Measurements from ENCODE around the gene KPNA6.

KPNA6 gene

GRCh38 chr1:32094746-32095521 lies 12.9 kb upstream of the KPNA6 start:
- no peak for TF ChIP-seq CTCF (IDR thresholded peaks at IDR 0.05; ENCODE audit: low read depth, low read length, missing control alignments)
- H3K4me3 ChIP-seq (ENCODE audit: low read depth, low read length), result no peak overlapping the region
- in situ Hi-C loops (cut with HindIII; ENCODE audit: low pct_ligation_motif_present, low sequenced_read_pairs), result no loop called here
- H3K36me3 ChIP-seq (replicated peaks), result peaks cover 54% of the 10 kb centered on the region
- H3K27me3 ChIP-seq (replicated peaks), result no peaks in the 10 kb centered on the region
- no peak overlapping the region for H3K27ac ChIP-seq
- no peak for DNase-seq

GRCh38 chr1:32099426-32099825 lies 8.4 kb upstream of the KPNA6 start:
- in situ Hi-C loops (cut with HindIII; ENCODE audit: low pct_ligation_motif_present, low sequenced_read_pairs), result no loop called here
- Histone ChIP-seq H3K4me3 (ENCODE audit: low read depth, low read length) (no peak overlapping the region), H3K27ac (no peak overlapping the region), H3K27me3 (replicated peaks) (no peaks in the 10 kb centered on the region), H3K36me3 (replicated peaks) (peaks cover 34% of the 10 kb centered on the region)
- no peak for DNase-seq
- no peak for TF ChIP-seq CTCF (IDR thresholded peaks at IDR 0.05; ENCODE audit: low read depth, low read length, missing control alignments)

- peak overlapping the region; percentile 66 for H3K27ac ChIP-seq
- peak; percentile 75 for DNase-seq
- H3K4me3 ChIP-seq (ENCODE audit: low read depth, low read length), result no peak overlapping the region
- H3K36me3 ChIP-seq (replicated peaks), result peaks cover 26% of the 10 kb centered on the region
- in situ Hi-C loops (cut with HindIII; ENCODE audit: low pct_ligation_motif_present, low sequenced_read_pairs), result no loop called here
- TF ChIP-seq CTCF (IDR thresholded peaks at IDR 0.05; ENCODE audit: low read depth, low read length, missing control alignments), result no peak
- H3K27me3 ChIP-seq (replicated peaks), result no peaks in the 10 kb centered on the region
Observed at GRCh38 chr1:32100359-32100758, 7.5 kb upstream of the KPNA6 start.

GRCh38 chr1:32100807-32101708 lies 6.8 kb upstream of the KPNA6 start:
- in situ Hi-C loops (cut with HindIII; ENCODE audit: low pct_ligation_motif_present, low sequenced_read_pairs), result no loop called here
- Histone ChIP-seq H3K4me3 (ENCODE audit: low read depth, low read length) (no peak overlapping the region), H3K27ac (peak overlapping the region; percentile 61), H3K27me3 (replicated peaks) (no peaks in the 10 kb centered on the region), H3K36me3 (replicated peaks) (peaks cover 19% of the 10 kb centered on the region)
- peak; percentile 42 for DNase-seq
- no peak for TF ChIP-seq CTCF (IDR thresholded peaks at IDR 0.05; ENCODE audit: low read depth, low read length, missing control alignments)

GRCh38 chr1:32104127-32104526 lies 3.7 kb upstream of the KPNA6 start:
- in situ Hi-C loops (cut with HindIII; ENCODE audit: low pct_ligation_motif_present, low sequenced_read_pairs), result no loop called here
- TF ChIP-seq CTCF (IDR thresholded peaks at IDR 0.05; ENCODE audit: low read depth, low read length, missing control alignments), result no peak
- Histone ChIP-seq H3K36me3 (replicated peaks) (peaks cover 15% of the 10 kb centered on the region), H3K27me3 (replicated peaks) (no peaks in the 10 kb centered on the region), H3K27ac (no peak overlapping the region), H3K4me3 (ENCODE audit: low read depth, low read length) (no peak overlapping the region)
- no peak for DNase-seq

All from brain microvascular endothelial cell (primary cell).